ENCODE data around the gene FNDC3B. TPM values are rescaled to one million over a fixed set of nuclear protein-coding genes. Genes with fewer than 3 reads are reported as not detected.

Gene FNDC3B
- total RNA-seq, 2 donors from 2014 or later = 57.6 to 69.3 TPM

- no peaks in the 10 kb centered on the region for H3K36me3 ChIP-seq
- no peak for TF ChIP-seq CTCF (IDR thresholded peaks at IDR 0.05)
- H3K4me3 ChIP-seq = no peak overlapping the region
- H3K9me3 ChIP-seq = no peaks in the 10 kb centered on the region
- no peak for DNase-seq (ENCODE audit: low spot score)
- peaks cover 0 to 55% of the 10 kb centered on the region in 2 donors for H3K4me1 ChIP-seq
- H3K27ac ChIP-seq = no peak overlapping the region
- no peaks in the 10 kb centered on the region for H3K27me3 ChIP-seq
Measured at GRCh38 chr3:172157564-172158258, 118.3 kb downstream of the FNDC3B start.

DNA sequence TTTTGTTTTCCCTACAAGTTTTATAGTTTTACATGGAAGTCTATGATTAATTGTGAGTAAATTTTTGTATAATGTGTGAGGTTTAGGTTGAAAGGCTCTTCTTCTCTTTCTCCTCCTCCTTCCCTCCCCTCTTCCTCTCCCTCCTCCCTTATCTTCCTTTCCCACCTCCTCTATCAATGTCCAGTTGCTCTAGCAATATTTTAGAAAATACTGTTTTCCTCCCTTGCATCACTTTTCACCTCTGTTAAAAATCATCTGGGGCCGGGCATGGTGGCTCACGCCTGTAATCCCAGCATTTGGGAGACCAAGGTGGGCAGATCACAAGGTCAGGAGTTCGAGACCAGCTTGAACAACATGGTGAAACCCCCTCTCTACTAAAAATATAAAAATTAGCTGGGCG lies 119.4 kb downstream of the FNDC3B start:
- no peak for TF ChIP-seq CTCF (IDR thresholded peaks at IDR 0.05)
- Histone ChIP-seq H3K4me1 (peaks cover 0 to 45% of the 10 kb centered on the region in 2 donors), H3K27ac (no peak overlapping the region)

GRCh38 chr3:172159376-172159775 lies 120.0 kb downstream of the FNDC3B start:
- H3K4me1 ChIP-seq = peaks cover 0 to 39% of the 10 kb centered on the region in 2 donors
- H3K9me3 ChIP-seq = no peaks in the 10 kb centered on the region
- TF ChIP-seq CTCF (IDR thresholded peaks at IDR 0.05) = no peak
- no peak overlapping the region for H3K4me3 ChIP-seq
- H3K27ac ChIP-seq = peak overlapping the region in 1 of 2 donors; percentile 39
- no peaks in the 10 kb centered on the region for H3K27me3 ChIP-seq
- DNase-seq (ENCODE audit: low spot score) = no peak
- no peaks in the 10 kb centered on the region for H3K36me3 ChIP-seq

More for the DNA sequence above, 119.4 kb downstream of the FNDC3B start:
- Histone ChIP-seq H3K9me3 (no peaks in the 10 kb centered on the region), H3K4me3 (no peak overlapping the region), H3K27me3 (no peaks in the 10 kb centered on the region), H3K36me3 (no peaks in the 10 kb centered on the region)
- DNase-seq (ENCODE audit: low spot score) = no peak

DNA sequence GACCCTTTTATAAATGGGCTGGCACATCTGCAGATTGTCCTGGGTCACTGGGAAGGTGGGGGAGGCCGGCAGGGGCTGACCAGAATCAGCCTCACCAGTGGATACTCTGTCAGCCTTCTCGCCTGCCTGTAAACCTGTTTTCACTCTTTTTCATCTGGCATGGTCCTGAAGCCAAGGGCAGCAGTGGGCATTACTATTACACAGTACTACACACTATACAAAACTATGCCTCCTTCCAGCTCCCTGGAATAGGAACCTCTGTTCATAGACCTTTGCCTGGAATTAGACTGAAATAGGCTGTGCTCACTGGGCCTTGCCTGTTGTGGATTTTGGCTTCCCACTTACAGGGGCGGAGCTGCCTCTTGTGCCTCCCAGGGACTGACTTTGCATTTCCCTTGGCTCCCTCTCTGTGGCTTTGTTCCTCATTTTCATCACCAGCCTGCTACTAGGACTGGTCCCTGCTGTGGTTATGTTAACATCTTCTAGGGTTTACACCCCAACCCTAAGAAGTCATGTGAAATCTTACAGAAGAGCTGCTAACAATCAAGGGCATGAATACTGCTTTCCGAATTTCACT lies 120.7 kb downstream of the FNDC3B start:
- Histone ChIP-seq H3K27me3 (no peaks in the 10 kb centered on the region), H3K27ac (peak overlapping the region in 1 of 2 donors; percentile 39), H3K36me3 (no peaks in the 10 kb centered on the region), H3K4me1 (peaks cover 0 to 32% of the 10 kb centered on the region in 2 donors), H3K9me3 (no peaks in the 10 kb centered on the region), H3K4me3 (no peak overlapping the region)
- TF ChIP-seq CTCF (IDR thresholded peaks at IDR 0.05) = no peak
- no peak for DNase-seq (ENCODE audit: low spot score)

DNA sequence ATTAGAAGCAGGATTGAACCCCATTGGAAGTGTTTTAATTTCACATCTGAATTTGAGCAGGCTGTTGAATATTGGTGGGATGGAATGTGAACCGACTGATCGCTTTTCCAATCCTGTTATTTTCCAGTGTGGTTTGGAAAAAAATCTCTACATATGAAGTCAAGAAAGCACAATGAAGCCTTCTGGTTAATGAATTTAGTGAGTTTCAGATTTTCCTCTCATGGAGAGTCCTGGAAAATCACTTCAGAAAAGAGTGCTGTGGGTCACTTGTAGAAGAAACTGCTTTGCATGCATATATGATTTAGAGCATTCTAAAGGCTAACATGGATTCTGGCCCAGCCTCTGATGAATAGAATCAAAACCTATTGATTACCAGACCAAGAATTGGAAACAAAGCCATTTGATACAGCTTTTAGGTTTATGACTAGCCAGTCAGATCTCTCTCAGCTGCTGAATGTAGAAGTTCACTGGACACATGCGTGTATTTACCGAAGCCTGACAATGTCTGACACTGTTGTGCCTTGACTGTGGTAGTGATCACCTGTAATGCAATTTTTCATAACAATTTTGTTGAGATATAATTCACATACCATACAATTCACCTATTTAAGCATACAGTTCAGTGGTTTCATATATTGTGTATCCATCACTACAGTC lies 121.9 kb downstream of the FNDC3B start:
- DNase-seq (ENCODE audit: low spot score) = no peak
- Histone ChIP-seq H3K36me3 (no peaks in the 10 kb centered on the region), H3K9me3 (no peaks in the 10 kb centered on the region), H3K4me1 (peaks cover 0 to 20% of the 10 kb centered on the region in 2 donors), H3K4me3 (no peak overlapping the region), H3K27ac (no peak overlapping the region), H3K27me3 (no peaks in the 10 kb centered on the region)
- TF ChIP-seq CTCF (IDR thresholded peaks at IDR 0.05) = no peak

All from right atrium auricular region (tissue), 2 donors.